GM19099 (cell line): Measurements from ENCODE around the gene EPB41L2.

ENCODE experiments used
- POLR2A ChIP-seq: IDR thresholded peaks from 3 replicates; pipeline ENCODE4 v1.6.1; 2011; ENCODE audit warnings: low read depth; ENCODE audit not compliant: insufficient read length; ENCODE audit errors: extremely low read depth

The EPB41L2 gene

DNA sequence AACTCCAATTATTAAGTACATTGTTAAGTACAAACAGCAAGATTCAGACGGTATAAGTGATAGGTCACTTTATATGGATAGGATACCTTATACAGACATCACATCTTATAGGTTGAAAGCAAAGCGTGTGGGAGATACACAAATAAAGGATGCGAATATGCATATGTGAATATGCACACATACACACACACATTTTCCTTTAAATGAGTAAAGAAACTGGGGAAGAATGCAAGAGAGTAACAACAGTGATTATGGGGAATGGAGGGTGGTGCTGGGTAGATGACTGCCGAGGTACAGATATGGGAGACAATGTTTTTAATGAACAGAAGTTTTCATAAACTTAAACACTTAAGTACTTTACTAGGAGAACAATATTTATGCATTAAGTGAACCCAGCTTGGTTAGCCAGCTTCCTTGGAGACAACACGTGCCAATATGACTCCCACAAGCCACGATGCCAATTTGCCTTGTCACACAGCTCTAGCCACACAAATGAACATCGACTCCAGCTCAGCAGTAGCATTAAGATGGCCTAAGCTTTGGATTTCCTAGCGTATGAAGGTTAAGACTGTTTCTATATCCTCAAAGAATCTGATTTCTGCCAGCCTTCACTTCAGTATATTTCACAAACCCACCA, 96.6 kb downstream of the EPB41L2 start:
- no peak for TF ChIP-seq POLR2A

- TF ChIP-seq POLR2A = no peak
These were observed 97.4 kb downstream of the EPB41L2 start for GRCh38 chr6:130965656-130966055.

DNA sequence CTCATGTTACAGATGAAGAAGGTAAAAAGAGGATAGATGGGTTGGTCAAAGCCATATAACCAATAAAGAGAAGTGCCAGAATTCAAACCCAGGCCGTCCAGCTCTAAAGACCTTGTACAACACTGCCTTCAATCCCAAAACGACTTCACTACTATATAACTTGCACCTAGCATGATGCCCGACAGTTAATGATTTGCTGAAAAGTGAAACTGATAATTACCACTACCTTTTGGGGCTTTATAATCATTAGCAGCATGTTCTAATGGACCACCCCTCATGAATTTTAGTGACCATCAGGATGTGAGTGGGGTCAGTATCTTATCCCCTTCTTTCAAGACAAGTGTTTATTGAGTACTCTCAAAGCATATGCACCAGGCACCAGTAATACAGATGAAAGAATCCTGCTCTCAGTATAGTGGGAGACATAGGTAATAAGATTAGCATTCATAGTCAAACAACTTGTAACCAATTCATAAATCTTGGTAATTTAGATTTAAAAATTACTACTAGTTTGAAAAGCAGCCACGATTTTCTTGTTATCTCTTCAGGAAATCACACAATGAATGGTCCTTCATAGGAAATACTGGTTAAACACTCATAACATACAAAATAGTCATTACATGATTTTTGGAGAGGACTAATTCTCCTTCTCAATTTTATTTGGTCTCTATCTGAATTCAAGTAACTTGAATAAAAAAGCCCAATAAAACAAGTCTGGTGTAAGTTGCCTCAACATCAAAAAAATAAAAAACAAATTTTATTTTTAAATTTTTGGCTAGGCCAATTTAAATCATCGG, 98.0 kb downstream of the EPB41L2 start:
- no peak for TF ChIP-seq POLR2A

DNA sequence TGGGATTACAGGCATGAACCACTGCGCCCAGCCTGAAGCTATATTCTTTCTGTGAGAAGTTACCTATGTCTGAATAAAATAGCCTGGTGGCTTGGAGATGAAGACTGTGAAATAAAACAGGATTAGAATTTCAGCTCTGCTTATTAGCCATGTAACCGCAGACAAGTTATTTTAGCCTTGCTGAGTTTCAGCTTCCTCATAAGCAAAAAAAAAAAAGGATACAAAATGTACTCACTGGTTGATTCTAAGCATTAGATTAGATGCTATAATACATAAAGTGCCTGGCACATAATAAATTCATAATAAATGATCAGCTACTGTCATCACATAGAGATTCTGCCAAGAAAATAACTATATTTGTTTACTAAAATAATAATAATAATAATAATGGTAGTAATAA, 98.8 kb downstream of the EPB41L2 start:
- no peak for TF ChIP-seq POLR2A

DNA sequence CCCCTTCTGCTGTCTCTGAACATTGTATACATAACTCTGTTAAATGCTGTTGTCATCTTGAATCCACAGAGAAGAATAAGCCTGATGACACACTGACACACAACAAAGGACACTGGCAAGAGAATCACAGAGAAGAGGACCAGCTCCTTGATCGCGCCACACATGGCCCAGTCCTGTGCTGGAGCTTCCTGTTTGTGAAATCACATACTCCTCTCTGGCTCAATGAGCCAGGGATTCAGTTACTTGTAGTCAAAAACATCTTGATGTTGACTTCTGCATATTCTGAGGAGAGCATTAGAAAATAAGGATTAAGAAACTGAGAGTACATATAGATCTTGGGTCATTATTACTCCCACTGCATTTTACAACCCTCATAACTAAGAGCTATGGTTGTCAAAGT, 100.1 kb downstream of the EPB41L2 start:
- TF ChIP-seq POLR2A = no peak

DNA sequence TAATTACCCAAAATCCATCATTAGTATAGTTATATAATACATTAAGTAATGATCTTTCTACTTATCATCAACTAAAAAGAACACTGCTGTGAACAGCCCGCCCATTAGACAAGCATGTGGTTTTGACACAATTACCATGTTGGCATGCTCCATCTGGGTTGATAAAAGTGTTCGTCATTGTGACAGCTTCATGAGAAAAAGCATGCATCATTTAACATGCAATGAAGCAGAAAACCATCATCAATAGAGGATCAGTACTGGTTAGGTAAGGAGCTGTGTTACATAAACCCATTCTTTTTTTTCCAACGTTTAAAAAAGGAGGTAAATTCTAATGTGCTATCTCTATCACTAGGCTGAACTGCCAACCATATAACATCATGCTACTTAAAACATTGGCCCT, 101.9 kb downstream of the EPB41L2 start:
- no peak for TF ChIP-seq POLR2A

GRCh38 chr6:130959951-130960350, 103.1 kb downstream of the EPB41L2 start:
- TF ChIP-seq POLR2A = no peak

- no peak for TF ChIP-seq POLR2A
These were observed 104.6 kb downstream of the EPB41L2 start for GRCh38 chr6:130958468-130958867.

- no peak for TF ChIP-seq POLR2A
These were observed 107.3 kb downstream of the EPB41L2 start for GRCh38 chr6:130955755-130956154.

GRCh38 chr6:130949553-130949952, 113.5 kb downstream of the EPB41L2 start:
- no peak for TF ChIP-seq POLR2A

DNA sequence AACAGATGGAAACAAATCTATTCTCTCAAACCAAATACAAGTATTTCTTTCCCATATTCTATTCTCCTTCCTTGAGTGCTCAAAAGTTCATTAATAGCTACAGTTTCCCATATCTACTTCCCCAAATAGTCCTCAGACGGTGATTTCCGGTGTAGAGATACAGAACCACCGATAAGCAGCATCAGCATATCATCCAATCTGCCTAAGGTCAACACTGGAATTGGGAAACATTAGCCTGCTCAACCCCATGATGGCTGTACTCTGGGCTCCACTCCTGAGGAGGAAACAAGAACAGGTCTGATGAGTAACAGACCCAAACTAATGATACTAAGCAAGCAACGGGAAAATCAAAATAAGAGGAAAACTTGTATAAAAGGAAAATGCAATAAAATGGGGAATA, 115.6 kb downstream of the EPB41L2 start:
- TF ChIP-seq POLR2A = no peak

DNA sequence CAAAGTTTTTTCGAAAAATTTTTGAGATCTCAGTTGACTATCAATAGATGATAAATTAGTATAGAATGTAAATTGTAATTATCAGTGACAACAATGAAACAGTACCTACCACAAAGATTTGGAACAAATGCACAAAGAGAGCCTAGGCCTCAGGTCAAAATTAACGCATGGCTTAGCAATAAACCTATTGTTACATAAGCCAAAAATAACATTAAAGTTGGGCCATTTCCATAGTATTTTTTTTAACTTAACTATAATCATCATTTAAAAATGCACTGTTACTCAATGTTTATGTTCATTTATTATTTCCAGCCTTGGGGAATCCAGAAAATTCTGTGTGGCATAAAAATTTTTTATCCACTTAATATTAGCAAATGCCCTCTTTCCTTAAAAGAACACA, 117.0 kb downstream of the EPB41L2 start:
- TF ChIP-seq POLR2A = no peak

DNA sequence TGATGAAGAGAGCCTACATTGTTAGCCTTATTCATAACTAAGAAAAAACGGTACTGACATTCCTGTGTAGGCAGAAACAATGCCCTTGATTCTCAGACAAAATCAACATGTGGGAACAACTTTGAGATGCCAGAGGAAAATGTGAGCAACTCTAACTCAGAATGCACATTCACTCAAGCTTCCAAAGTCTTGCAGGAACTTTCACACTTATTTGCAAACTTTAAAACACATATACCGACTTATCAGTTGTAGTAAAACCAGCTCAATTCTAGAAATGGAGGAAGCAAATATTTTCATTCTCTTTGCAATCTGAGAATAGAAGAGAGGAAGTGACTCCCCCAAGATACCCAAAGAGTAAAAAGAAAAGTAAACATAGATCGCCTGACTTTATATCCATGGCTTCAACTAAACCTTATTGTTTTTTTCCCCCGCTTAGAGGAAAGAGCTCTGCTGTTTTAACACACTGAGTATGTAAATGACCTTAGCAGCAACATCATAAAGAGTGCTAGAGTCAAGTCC, 117.6 kb downstream of the EPB41L2 start:
- no peak for TF ChIP-seq POLR2A

DNA sequence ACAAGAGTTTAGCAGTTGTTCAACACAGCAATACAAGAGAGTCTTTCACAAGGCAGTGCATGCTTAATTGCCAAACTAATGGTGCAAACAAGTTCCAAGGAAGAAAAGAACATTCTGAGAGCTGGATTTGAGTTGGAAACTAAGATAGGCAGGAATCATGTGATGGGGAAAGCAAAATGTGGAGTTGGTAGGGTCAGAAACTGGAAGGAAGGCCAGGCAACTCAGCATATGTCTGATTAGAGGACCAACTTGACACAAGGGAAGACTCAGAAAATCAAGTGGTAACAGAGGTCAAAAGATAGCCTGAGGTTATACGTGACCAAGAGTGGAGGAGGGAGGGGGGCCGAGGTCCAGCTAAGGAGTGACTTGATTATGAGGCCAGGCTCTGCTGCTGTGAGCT, 118.6 kb downstream of the EPB41L2 start:
- TF ChIP-seq POLR2A = no peak

GRCh38 chr6:130943738-130944137, 119.3 kb downstream of the EPB41L2 start:
- no peak for TF ChIP-seq POLR2A

DNA sequence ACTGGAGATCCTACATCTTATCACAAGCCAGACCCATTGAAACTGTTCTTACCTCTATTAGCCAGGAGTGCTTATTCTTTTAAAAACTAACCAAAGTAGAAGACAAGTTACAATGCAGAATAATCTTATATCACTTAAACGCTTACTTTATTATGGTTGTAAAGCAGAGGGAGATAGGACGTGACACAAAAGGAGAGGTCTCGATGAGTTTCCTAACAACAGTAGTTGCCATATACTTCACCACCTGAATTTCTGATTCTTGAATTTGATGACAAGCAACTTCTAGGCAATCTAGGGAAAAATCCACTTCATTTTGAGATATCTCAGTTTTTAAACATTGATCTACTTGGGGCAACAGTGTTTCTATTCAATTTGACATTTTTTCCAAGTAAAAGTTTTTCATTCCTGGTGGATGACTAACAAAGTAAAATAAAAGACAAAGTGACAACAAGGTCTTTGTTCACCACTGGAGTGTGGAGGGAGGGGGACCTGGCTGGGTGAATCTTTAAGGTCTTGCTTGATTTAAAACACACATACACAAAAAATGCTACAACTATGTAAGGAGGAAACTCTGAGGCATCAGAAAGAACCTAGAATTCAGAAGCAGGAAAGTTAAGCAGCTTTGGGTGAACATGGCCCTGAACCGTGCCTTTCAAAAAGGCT, 125.0 kb downstream of the EPB41L2 start:
- TF ChIP-seq POLR2A = no peak
